Measurements from ENCODE around the gene DNAJC11.

- TF ChIP-seq CTCF (IDR thresholded peaks at IDR 0.05; ENCODE audit: borderline replicate concordance, extremely low read depth, low read length, poor library complexity, severe bottlenecking) (no peak), EZH2 (IDR thresholded peaks at IDR 0.05; ENCODE audit: borderline replicate concordance, low read depth, low read length, severe bottlenecking) (no peak)
Observed at GRCh38 chr1:6645018-6645417, 56.6 kb downstream of the DNAJC11 start.
